Brain pericyte (primary cell): ENCODE results near the gene C2CD4D.
"Not testable (repeated sequence)": the region's sequence is repeated elsewhere in the genome, so short reads cannot be mapped to it uniquely, and the experiment has no call there.

Experiments used
- DNase-seq: peaks from one replicate; pipeline ENCODE4 v3.0.0-alpha.2; 2012; ENCODE audit warnings: low read depth, low spot score

Gene C2CD4D

GRCh38 chr1:151839457-151840403, at the start of gene C2CD4D:
TSS of gene C2CD4D (minus strand) at chr1:151839820. CDS start at chr1:151838989, 831 bp downstream.
- no peak for DNase-seq

- DNase-seq: no peak
Measured at GRCh38 chr1:151888972-151889570, 49.5 kb upstream of the C2CD4D start.

GRCh38 chr1:151887028-151887427, 47.4 kb upstream of the C2CD4D start:
- DNase-seq: peak; percentile 30

- DNase-seq: no peak
Measured at GRCh38 chr1:151885479-151885878, 45.9 kb upstream of the C2CD4D start.

- not testable (repeated sequence) for DNase-seq
Measured at GRCh38 chr1:151884879-151885278, 45.3 kb upstream of the C2CD4D start.

- not testable (repeated sequence) for DNase-seq
Measured at GRCh38 chr1:151884445-151884844, 44.8 kb upstream of the C2CD4D start.

- not testable (repeated sequence) for DNase-seq
Measured at GRCh38 chr1:151883898-151884297, 44.3 kb upstream of the C2CD4D start.

GRCh38 chr1:151882918-151883317, 43.3 kb upstream of the C2CD4D start:
- DNase-seq: not testable (repeated sequence)

- no peak for DNase-seq
Measured at GRCh38 chr1:151882466-151882865, 42.8 kb upstream of the C2CD4D start.

GRCh38 chr1:151881479-151881878, 41.9 kb upstream of the C2CD4D start:
- DNase-seq: no peak

GRCh38 chr1:151875419-151876097, 35.9 kb upstream of the C2CD4D start:
- no peak for DNase-seq

GRCh38 chr1:151872776-151873175, 33.2 kb upstream of the C2CD4D start:
- DNase-seq: not testable (repeated sequence)

- no peak for DNase-seq
Measured at GRCh38 chr1:151871284-151872030, 31.8 kb upstream of the C2CD4D start.

- no peak for DNase-seq
Measured at GRCh38 chr1:151868486-151868885, 28.9 kb upstream of the C2CD4D start.

GRCh38 chr1:151867765-151868411, 28.3 kb upstream of the C2CD4D start:
- no peak for DNase-seq

- DNase-seq: no peak
Measured at GRCh38 chr1:151867321-151867720, 27.7 kb upstream of the C2CD4D start.

GRCh38 chr1:151864411-151864810, 24.8 kb upstream of the C2CD4D start:
- no peak for DNase-seq

GRCh38 chr1:151862604-151863003, 23.0 kb upstream of the C2CD4D start:
- no peak for DNase-seq

GRCh38 chr1:151860504-151861187, 21.0 kb upstream of the C2CD4D start:
- no peak for DNase-seq

- DNase-seq: no peak
Measured at GRCh38 chr1:151859891-151860293, 20.3 kb upstream of the C2CD4D start.
